HEK293T (cell line): ENCODE results near the gene CHMP4B.

Experiments used
- ARNT ChIP-seq: fragments of 450-650 bp; IDR thresholded peaks from 2 replicates; pipeline ENCODE4 v1.6.1; 2017; ENCODE audit warnings: mild to moderate bottlenecking
- BHLHE40 ChIP-seq: fragments of 450-650 bp; IDR thresholded peaks from 2 replicates; pipeline ENCODE4 v1.6.1; 2016; ENCODE audit warnings: mild to moderate bottlenecking, moderate library complexity, borderline replicate concordance
- HDGF ChIP-seq: fragments of 450-650 bp; IDR thresholded peaks from 2 replicates; pipeline ENCODE4 v1.6.1; 2017; ENCODE audit warnings: antibody characterized with exemption, borderline replicate concordance

- TF ChIP-seq ARNT = no peak
- TF ChIP-seq BHLHE40 = no peak
- no peak for TF ChIP-seq HDGF
Measured at GRCh38 chr20:33767777-33768138, 43.4 kb upstream of the CHMP4B start.
